IPS DF 19.7 (cell line): ENCODE data around the gene PRMT7.

Experiments used
- DNase-seq: peaks from one replicate; pipeline ENCODE4 v3.0.0-alpha.2; 2013; ENCODE audit warnings: low read depth, low spot score

Gene PRMT7

GRCh38 chr16:68362947-68363657, 52.3 kb downstream of the PRMT7 start:
- no peak for DNase-seq

- no peak for DNase-seq
Observed at GRCh38 chr16:68363658-68364521, 53.1 kb downstream of the PRMT7 start.

DNA sequence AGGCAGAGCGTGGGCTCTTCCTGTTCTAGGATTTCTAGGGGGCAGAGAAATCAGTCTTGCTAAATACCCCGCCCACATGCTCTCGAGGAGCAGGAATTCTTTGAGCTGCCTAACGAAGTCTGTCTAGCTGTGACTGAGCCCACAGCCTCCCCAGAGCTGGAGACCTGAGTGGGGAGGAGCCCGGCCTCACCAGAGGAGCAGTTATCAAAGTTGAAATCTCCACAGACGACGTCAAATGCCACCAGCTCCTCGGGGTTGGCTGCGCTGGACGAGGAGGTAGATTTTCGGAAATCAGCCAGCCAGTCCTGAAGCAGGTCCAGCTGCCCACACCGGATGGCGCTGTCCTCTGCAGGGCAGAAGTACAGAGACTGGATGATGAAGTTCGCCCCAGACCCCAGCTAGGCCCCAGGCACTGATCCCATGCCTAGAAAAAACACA, 53.8 kb downstream of the PRMT7 start:
- no peak for DNase-seq

DNA sequence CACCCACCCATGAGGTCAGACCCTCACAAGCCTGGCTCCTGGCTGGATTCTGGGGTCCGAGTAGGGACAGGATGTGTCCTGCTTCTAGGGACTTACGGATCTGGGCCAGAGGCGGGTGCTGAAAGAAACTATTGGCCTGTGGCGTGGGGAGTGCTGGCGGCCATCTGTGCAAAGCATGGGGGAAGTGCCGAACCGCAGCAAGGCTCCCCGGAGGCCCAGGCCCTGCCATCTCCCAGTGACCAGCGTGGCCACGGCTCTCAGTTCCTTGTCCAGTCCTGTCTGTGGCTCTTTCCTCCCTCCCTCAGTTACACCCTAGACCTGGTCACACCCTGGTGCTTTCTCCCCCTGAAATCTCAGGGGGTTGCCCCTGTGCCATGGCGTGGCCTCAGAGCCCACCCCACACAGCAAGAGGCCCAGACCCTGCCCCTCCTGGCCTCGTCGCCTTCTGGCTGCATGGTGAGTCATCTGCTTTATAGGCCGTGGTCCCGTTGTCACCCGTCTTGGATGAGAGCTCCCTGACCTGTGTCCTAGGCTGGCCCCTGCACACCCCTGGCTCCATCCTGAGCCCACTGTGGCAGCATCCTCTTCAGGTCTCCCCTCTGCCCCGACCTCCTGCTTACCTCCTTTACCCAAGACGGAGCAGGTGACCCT, 54.5 kb downstream of the PRMT7 start:
- DNase-seq: no peak

- DNase-seq: no peak
Observed at GRCh38 chr16:68366062-68366461, 55.2 kb downstream of the PRMT7 start.

DNA sequence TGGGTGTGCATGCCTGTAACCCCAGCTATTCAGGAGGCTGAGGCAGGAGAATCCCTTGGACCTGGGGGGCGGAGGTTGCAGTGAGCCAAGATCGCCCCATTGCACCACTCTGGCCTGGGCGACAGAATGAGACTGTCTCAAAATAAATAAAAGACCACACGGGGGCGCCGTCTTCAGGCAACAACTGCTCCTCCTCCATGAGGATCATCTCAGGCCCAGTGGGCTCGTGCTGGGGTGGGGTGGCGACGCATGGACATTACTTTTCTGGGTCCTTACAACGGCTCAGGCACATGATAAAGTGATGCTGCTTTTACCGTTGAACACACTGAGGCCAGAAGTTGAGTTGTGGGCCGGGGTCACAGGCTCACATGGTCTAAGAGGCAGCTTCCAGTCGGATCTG, 56.2 kb downstream of the PRMT7 start:
- no peak for DNase-seq

- DNase-seq: no peak
Observed at GRCh38 chr16:68367440-68367839, 56.6 kb downstream of the PRMT7 start.

GRCh38 chr16:68367891-68368290, 57.1 kb downstream of the PRMT7 start:
- DNase-seq: no peak

DNA sequence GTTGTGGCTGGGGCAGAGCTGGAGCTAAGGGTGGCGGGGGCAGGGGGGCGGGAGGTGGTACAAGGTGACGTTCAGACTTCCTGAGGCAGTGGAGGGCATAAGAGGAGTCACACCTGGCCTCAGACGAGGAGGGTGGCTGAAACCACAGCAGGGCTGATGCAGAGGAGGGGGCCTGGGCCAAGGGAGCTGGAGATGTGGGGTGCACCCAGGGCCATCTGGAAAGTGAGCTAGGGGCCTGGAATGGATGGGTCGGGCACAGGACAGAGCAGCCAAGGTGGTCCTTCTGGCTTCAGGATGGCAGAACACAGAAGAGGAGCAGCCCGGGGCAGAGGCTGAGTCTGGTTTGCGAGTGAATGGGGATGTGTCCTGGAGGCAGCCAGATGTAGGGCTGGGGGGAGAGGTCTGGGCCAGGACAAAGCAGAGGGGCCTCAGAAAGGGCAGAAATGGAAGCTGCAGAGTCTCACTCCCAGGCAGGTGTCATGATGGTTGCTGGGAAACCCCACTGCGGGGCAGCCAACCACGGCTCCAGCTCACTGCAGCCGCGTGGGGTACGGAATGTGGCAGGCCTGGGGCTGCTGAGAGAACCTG, 57.6 kb downstream of the PRMT7 start:
- DNase-seq: no peak

- DNase-seq: no peak
Observed at GRCh38 chr16:68369168-68369567, 58.3 kb downstream of the PRMT7 start.

DNA sequence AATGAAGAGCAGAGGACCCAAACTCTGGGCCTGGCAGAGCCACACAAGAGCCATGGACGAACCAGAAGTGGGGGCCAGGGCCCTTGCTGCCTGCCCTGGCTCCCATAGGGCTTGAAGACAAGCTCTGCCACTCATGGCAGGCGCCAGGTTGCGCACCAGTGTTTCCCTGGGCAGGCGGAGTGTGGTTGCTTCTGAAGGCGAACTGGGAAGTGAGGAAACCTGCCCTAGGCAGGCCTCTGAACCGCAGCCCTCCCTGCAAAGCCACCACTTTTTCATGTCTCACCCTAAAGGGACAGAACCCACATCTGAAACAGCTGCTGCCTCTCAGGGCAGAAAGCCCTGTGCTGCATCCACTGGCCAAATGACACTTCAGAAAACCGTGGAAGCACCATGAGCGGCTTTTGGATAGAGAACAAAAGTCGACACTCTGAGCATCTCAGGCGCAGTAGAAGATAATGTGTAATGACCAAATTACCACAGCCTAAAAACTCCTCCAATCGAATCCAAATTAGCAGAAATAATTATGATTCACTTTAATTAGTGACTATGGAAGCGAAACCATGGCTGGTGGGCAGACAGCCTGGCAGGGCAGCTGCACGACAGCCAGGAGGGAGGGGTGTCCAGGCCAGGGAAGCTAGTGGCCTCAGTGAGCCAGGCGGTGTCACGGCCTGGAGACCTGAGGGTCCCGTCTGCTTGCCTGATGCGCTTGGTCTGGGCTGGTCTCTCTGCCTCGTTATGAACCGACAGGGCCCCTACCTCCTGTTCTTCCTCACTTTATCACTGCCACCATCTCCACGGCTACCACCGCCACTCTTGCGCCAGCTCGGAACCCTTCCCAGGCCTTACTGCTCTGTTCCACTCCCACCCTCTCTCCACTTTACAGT, 59.1 kb downstream of the PRMT7 start:
- no peak for DNase-seq

DNA sequence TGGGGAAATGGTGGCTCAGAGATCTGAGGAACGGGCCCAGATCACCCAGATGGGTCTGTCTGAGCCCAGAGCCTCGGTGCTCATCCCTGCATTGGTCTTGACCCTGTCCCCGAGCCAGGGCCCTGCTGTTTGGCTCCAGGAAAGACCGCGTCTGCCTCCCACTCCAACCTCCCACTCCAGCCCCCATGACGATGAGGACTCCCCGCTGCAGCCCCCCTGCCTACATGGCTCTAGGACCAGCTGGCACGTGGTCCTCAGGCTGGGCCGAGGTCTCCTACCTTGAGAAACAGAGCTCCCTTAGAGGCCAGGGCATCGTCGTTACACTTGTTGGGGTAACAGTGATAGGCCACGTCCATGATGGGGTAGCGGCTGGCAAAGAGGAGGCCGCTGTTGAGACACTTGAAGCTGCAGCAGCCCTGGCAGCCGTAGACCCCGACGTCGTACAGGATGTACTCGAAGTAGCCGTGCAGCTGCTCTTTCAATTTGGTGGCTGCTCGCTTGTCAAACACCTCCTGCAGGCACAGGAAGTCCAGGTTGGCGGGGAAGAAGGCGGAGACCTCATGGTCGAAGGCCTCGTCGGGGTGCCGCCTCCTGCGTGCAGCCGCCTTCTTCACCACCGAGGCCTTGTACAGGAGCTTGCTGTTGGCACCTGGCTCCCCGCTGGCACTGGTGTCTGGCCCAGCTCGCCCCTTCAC, 59.9 kb downstream of the PRMT7 start:
- no peak for DNase-seq

GRCh38 chr16:68371276-68371651, 60.4 kb downstream of the PRMT7 start:
- DNase-seq: no peak

GRCh38 chr16:68371706-68372380, 61.0 kb downstream of the PRMT7 start:
- DNase-seq: no peak

GRCh38 chr16:68372381-68372720, 61.5 kb downstream of the PRMT7 start:
- DNase-seq: no peak

DNA sequence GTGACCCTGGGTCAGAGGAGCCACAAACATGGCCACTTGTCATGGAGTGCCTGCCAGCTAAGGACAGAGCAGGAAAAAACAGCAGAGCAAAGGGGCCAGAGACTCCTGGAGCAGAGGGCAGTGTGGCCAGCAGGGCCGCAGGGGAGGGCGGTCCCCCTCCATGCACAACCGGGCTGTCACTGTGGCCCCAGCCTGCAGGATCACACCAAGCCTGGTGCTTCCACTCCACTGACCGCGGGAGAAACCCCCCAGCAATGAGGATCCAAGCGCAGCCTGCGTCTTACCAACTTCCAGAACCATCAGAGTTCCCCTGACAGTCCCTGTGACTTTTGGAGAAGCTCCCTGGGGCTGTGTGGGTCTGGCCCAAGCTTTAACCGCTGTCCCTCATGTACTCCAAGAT, 62.0 kb downstream of the PRMT7 start:
- no peak for DNase-seq

DNA sequence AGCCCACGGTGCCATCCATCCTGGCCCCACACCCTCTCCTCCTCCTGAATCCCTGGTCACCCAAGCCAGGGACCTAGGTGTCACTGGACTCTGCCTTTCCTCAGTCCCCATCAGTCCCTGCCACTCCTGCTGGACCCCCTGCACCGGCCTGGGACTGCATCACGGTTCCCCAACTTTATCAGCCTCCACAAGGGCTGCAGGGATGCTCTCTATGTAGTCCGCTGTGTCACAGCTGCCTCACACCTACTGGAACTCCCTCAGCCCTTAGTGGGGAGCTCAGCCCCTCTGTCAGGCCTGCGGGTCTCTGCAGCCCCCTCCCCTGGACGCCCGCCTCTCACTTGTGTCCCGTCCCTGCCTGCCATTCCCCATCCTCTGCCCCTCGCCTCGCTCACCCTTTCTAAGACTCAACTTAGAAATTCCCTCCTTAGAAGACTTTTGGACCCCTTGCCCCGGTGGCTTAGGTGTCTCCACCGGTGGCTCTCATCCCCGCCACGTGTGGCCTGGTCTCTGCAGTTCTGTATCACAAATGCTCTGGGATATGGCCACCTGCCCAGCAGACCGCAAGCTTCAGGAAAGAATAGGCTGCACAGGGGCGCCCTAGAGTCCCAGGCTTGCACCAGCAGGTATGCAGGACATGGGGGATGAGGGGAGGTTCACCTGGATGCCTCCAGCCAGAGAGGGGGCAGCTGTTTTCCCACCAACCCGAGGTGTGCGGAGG, 62.9 kb downstream of the PRMT7 start:
- DNase-seq: no peak

GRCh38 chr16:68374246-68374805, 63.5 kb downstream of the PRMT7 start:
- no peak for DNase-seq
